Breast epithelium (tissue), 4 donors: ENCODE results near the gene C5orf24. TPM values are rescaled to one million over a fixed set of nuclear protein-coding genes. Genes with fewer than 3 reads are reported as not detected.

Source experiments
- DNase-seq, 2 donors: peaks; one replicate each; pipeline ENCODE4 v3.0.0-alpha.2; 2019; ENCODE audit warnings: low spot score in 2 of 2
- H3K27ac ChIP-seq, 2 donors: fragments of 200-600 bp; sonication (generic) in 1 of 2; one replicate each; pipeline ENCODE4 v1.5.1; 2016 to 2019; ENCODE audit warnings: mild to moderate bottlenecking in 1 of 2
- H3K27me3 ChIP-seq, 2 donors: fragments of 200-600 bp; sonication (generic) in 1 of 2; one replicate each; pipeline versions ENCODE4 v1.5.1 to v1.6.0; 2017 to 2019; ENCODE audit warnings: control low read depth in 1 of 2, mild to moderate bottlenecking in 1 of 2
- H3K36me3 ChIP-seq: fragments of 200-600 bp; one replicate; pipeline ENCODE4 v1.5.1; 2019
- H3K4me1 ChIP-seq, 2 donors: fragments of 200-600 bp; sonication (generic); one replicate each; pipeline ENCODE4 v1.5.1; 2016 to 2019; ENCODE audit warnings: control low read depth in 1 of 2
- H3K4me3 ChIP-seq, 3 donors: fragments of 200-600 bp; sonication (generic); 1 replicate in 2 of 3; 2 replicates in 1 of 3; pipeline ENCODE4 v1.5.1; 2016 to 2019; ENCODE audit warnings: mild to moderate bottlenecking in 3 of 3, moderate library complexity in 2 of 3
- H3K9me3 ChIP-seq, 2 donors: fragments of 200-600 bp; sonication (generic) in 1 of 2; one replicate each; pipeline ENCODE4 v1.5.1; 2016 to 2019; ENCODE audit warnings: control low read depth in 1 of 2
- CTCF ChIP-seq, 3 donors: fragments of 450-650 bp; IDR thresholded peaks; one replicate each; pipeline ENCODE4 v1.5.1; 2016 to 2017; ENCODE audit warnings: antibody characterized with exemption in 3 of 3, mild to moderate bottlenecking in 3 of 3, moderate library complexity in 3 of 3
- POLR2A ChIP-seq: fragments of 450-650 bp; IDR thresholded peaks from one replicate; pipeline ENCODE4 v1.6.1; 2016; ENCODE audit warnings: antibody characterized with exemption, mild to moderate bottlenecking, moderate library complexity
- POLR2AphosphoS5 ChIP-seq, 3 donors: sonication (generic); formaldehyde crosslinking; IDR thresholded peaks; one replicate each; pipeline ENCODE4 v1.6.1; 2017; ENCODE audit warnings: antibody characterized with exemption in 3 of 3
- intact Hi-C: fragments of 100-400 bp; cut with DNase I; formaldehyde crosslinking; loops from one replicate; pipeline ENCODE4 v1.15.1; 2023; ENCODE audit warnings: low total_unique reads
- total RNA-seq, 3 donors: library from RNA; depleted of rRNA; stranded (reverse); fragments of >200 nt; gene quantifications; one replicate each; pipeline ENCODE4 v1.1.0, GENCODE V29; 2016

Gene C5orf24
- total RNA-seq, 3 donors from 2014 or later: 33.4 to 44.5 (median 41.6) TPM

GRCh38 chr5:134906811-134907210, 61.0 kb downstream of the C5orf24 start:
- Histone ChIP-seq H3K9me3 (no peaks in the 10 kb centered on the region), H3K4me3 (no peak overlapping the region), H3K27me3 (no peaks in the 10 kb centered on the region), H3K4me1 (no peaks in the 10 kb centered on the region), H3K36me3 (no peaks in the 10 kb centered on the region), H3K27ac (no peak overlapping the region)
- intact Hi-C loops: no loop called here
- TF ChIP-seq CTCF (IDR thresholded peaks at IDR 0.05) (no peak), POLR2A (no peak), POLR2AphosphoS5 (IDR thresholded peaks at IDR 0.05) (no peak)
- no peak for DNase-seq

Other genes starting within 250 kb of the C5orf24 start
- gene SAR1B, start 213.1 kb upstream of the C5orf24 start, total RNA-seq: 10 to 100 TPM; 31.2 to 46.8 (median 42.6) TPM
- 10 to 100 TPM; 15.0 to 25.0 (median 21.6) TPM for gene SEC24A, start 197.2 kb upstream of the C5orf24 start, total RNA-seq
- gene CAMLG, start 107.4 kb upstream of the C5orf24 start, total RNA-seq: 10 to 100 TPM; 41.4 to 57.4 (median 53.4) TPM
- 10 to 100 TPM; 37.8 to 62.6 (median 51.1) TPM for gene DDX46, start 87.2 kb upstream of the C5orf24 start, total RNA-seq
- 10 to 100 TPM; 68.0 to 80.0 (median 74.9) TPM for gene TXNDC15, start 28.4 kb downstream of the C5orf24 start, total RNA-seq
- 10 to 100 TPM in 1 of 3 donors, 1 to 10 TPM in 2; 6.9 to 11.0 (median 8.8) TPM for gene PCBD2, start 59.2 kb downstream of the C5orf24 start, total RNA-seq
- under 1 TPM in 2 of 3 donors, not detected in 1; 0.32 to 0.44 TPM for gene CATSPER3, start 121.9 kb downstream of the C5orf24 start, total RNA-seq
- gene PITX1, start 188.3 kb downstream of the C5orf24 start, total RNA-seq: 1 to 10 TPM in 1 of 3 donors, under 1 TPM in 2; 0.15 to 2.1 (median 0.33) TPM